ENCODE results near the gene SPIRE2. TPM values are rescaled to one million over a fixed set of nuclear protein-coding genes. Genes with fewer than 3 reads are reported as not detected.

SPIRE2 gene
- polyA plus RNA-seq, 1 donor from 2014 or later = 45.0 TPM

- H4K20me1 ChIP-seq (ENCODE audit: insufficient read depth) = no peaks in the 10 kb centered on the region
- no peak overlapping the region for H2AFZ ChIP-seq (ENCODE audit: low read depth, low read length)
- no peak overlapping the region for H3K9ac ChIP-seq (ENCODE audit: low read length)
- TF ChIP-seq POLR2AphosphoS5 (IDR thresholded peaks at IDR 0.05) (no peak), CTCF (IDR thresholded peaks at IDR 0.05; ENCODE audit: poor library complexity, severe bottlenecking) (no peak), MXI1 (conservative IDR thresholded peaks at IDR 0.05; ENCODE audit: poor library complexity, severe bottlenecking) (no peak), EZH2 (IDR thresholded peaks at IDR 0.05; ENCODE audit: borderline replicate concordance, insufficient read depth, low read length, poor library complexity, severe bottlenecking) (no peak), REST (IDR thresholded peaks at IDR 0.05; ENCODE audit: borderline replicate concordance) (no peak), RAD21 (conservative IDR thresholded peaks at IDR 0.05) (no peak)
- no peaks in the 10 kb centered on the region for H3F3A ChIP-seq (ENCODE audit: insufficient read depth, low read length, poor library complexity, severe bottlenecking)
- H3K4me3 ChIP-seq (ENCODE audit: low read length) = no peak overlapping the region
- no peaks in the 10 kb centered on the region for H3K79me2 ChIP-seq (replicated peaks; ENCODE audit: insufficient read depth, low read length)
- H3K27ac ChIP-seq (ENCODE audit: low read length) = no peak overlapping the region
- no peaks in the 10 kb centered on the region for H3K36me3 ChIP-seq (ENCODE audit: insufficient read depth, low read length)
- no peak overlapping the region for H3K4me2 ChIP-seq (ENCODE audit: low read length)
- H3K9me2 ChIP-seq (ENCODE audit: insufficient read depth, low read length) = no peaks in the 10 kb centered on the region
- H3K9me3 ChIP-seq (ENCODE audit: low read length) = no peaks in the 10 kb centered on the region
- H3K27me3 ChIP-seq (ENCODE audit: insufficient read depth, low read depth, low read length) = no peaks in the 10 kb centered on the region
These were observed 71.7 kb downstream of the SPIRE2 start for GRCh38 chr16:89899879-89900481.

GRCh38 chr16:89900885-89901284, 72.6 kb downstream of the SPIRE2 start:
- Histone ChIP-seq H3K36me3 (ENCODE audit: insufficient read depth, low read length) (no peaks in the 10 kb centered on the region), H3K27ac (ENCODE audit: low read length) (no peak overlapping the region), H3K4me2 (ENCODE audit: low read length) (no peak overlapping the region), H2AFZ (ENCODE audit: low read depth, low read length) (no peak overlapping the region), H3K9me3 (ENCODE audit: low read length) (no peaks in the 10 kb centered on the region), H3K9ac (ENCODE audit: low read length) (no peak overlapping the region), H3K79me2 (replicated peaks; ENCODE audit: insufficient read depth, low read length) (no peaks in the 10 kb centered on the region), H3K9me2 (ENCODE audit: insufficient read depth, low read length) (no peaks in the 10 kb centered on the region), H3F3A (ENCODE audit: insufficient read depth, low read length, poor library complexity, severe bottlenecking) (no peaks in the 10 kb centered on the region), H4K20me1 (ENCODE audit: insufficient read depth) (no peaks in the 10 kb centered on the region), H3K27me3 (ENCODE audit: insufficient read depth, low read depth, low read length) (no peaks in the 10 kb centered on the region), H3K4me3 (ENCODE audit: low read length) (no peak overlapping the region)
- TF ChIP-seq TAF1 (IDR thresholded peaks at IDR 0.05; ENCODE audit: low read depth) = no peak

- Histone ChIP-seq H3K9me2 (ENCODE audit: insufficient read depth, low read length) (no peaks in the 10 kb centered on the region), H3K27ac (ENCODE audit: low read length) (no peak overlapping the region), H3K79me2 (replicated peaks; ENCODE audit: insufficient read depth, low read length) (no peaks in the 10 kb centered on the region), H3K27me3 (ENCODE audit: insufficient read depth, low read depth, low read length) (no peaks in the 10 kb centered on the region), H3K4me3 (ENCODE audit: low read length) (no peak overlapping the region), H3K36me3 (ENCODE audit: insufficient read depth, low read length) (no peaks in the 10 kb centered on the region), H3K9ac (ENCODE audit: low read length) (no peak overlapping the region), H3K9me3 (ENCODE audit: low read length) (no peaks in the 10 kb centered on the region), H3F3A (ENCODE audit: insufficient read depth, low read length, poor library complexity, severe bottlenecking) (no peaks in the 10 kb centered on the region), H3K4me2 (ENCODE audit: low read length) (no peak overlapping the region), H2AFZ (ENCODE audit: low read depth, low read length) (no peak overlapping the region), H4K20me1 (ENCODE audit: insufficient read depth) (no peaks in the 10 kb centered on the region)
- TF ChIP-seq EP300 (conservative IDR thresholded peaks at IDR 0.05; ENCODE audit: poor library complexity, severe bottlenecking) (no peak), RAD21 (conservative IDR thresholded peaks at IDR 0.05) (no peak), TAF1 (IDR thresholded peaks at IDR 0.05; ENCODE audit: low read depth) (no peak), CTCF (IDR thresholded peaks at IDR 0.05; ENCODE audit: poor library complexity, severe bottlenecking) (no peak), SMC3 (conservative IDR thresholded peaks at IDR 0.05; ENCODE audit: poor library complexity) (no peak), MXI1 (conservative IDR thresholded peaks at IDR 0.05; ENCODE audit: poor library complexity, severe bottlenecking) (no peak), POLR2AphosphoS5 (IDR thresholded peaks at IDR 0.05) (no peak), REST (IDR thresholded peaks at IDR 0.05; ENCODE audit: borderline replicate concordance) (no peak), EZH2 (IDR thresholded peaks at IDR 0.05; ENCODE audit: borderline replicate concordance, insufficient read depth, low read length, poor library complexity, severe bottlenecking) (no peak)
These were observed 74.7 kb downstream of the SPIRE2 start for GRCh38 chr16:89902980-89903379.
